IPS DF 6.9 (cell line): Measurements from ENCODE around the gene ZSWIM1.

Source experiments
- DNase-seq: peaks from one replicate; pipeline ENCODE4 v3.0.0-alpha.2; 2013; ENCODE audit warnings: low read depth, low spot score
- H3K27ac ChIP-seq: one replicate; pipeline ENCODE4 v1.5.1; 2013; ENCODE audit warnings: low read length, control low read depth
- H3K27me3 ChIP-seq: 2 replicates; pipeline ENCODE4 v1.6.1; 2013; ENCODE audit warnings: mild to moderate bottlenecking, low read length; ENCODE audit not compliant: control insufficient read depth, insufficient read depth
- H3K36me3 ChIP-seq: 2 replicates; pipeline ENCODE4 v1.6.1; 2013; ENCODE audit warnings: low read length; ENCODE audit not compliant: control insufficient read depth, insufficient read depth
- H3K4me1 ChIP-seq: 2 replicates; pipeline ENCODE4 v1.6.1; 2013; ENCODE audit warnings: low read length; ENCODE audit not compliant: control insufficient read depth, insufficient read depth
- H3K4me3 ChIP-seq: 2 replicates; pipeline ENCODE4 v1.5.1; 2013; ENCODE audit warnings: mild to moderate bottlenecking, low read length
- H3K9me3 ChIP-seq: 2 replicates; pipeline ENCODE4 v1.6.1; 2013; ENCODE audit warnings: low read length, inconsistent platforms; ENCODE audit not compliant: control insufficient read depth, insufficient read depth
- WGBS: extraction: QIAGEN DNeasy Blood & Tissue Kit; methylation state at CpG from one replicate; pipeline ENCODE4 v1.1.7; 2013; ENCODE audit warnings: mixed read lengths, missing lambda C conversion rate; ENCODE audit not compliant: insufficient read length, insufficient coverage; 5-methylcytosine and 5-hydroxymethylcytosine counted together

Gene ZSWIM1

DNA sequence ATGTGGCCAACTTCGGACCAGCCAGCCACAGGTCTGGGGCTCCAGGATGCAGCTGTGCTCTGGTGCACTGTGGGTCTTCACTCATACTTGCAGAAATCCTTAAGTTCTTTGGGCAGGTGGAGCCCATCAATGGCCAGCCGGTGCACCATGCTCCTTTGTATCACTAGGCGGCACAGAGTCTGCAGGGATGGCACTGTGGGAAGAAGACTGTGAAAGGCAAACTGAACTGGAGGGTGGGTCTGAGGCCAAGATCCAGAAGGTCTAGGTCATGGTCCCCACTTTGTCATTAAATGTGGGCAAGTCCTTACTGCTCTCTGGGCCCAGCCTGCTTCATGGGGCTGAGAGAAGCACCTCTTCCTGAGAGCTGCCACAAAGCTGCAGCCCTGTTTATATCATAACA lies 7.7 kb downstream of the ZSWIM1 start:
- Histone ChIP-seq H3K27ac (no peak overlapping the region), H3K27me3 (no peaks in the 10 kb centered on the region), H3K9me3 (no peaks in the 10 kb centered on the region), H3K36me3 (peaks cover 4% of the 10 kb centered on the region), H3K4me1 (no peaks in the 10 kb centered on the region), H3K4me3 (no peak overlapping the region)
- DNase-seq, result no peak
- no CpG with 5 or more reads among the region's 3 CpGs for WGBS

DNA sequence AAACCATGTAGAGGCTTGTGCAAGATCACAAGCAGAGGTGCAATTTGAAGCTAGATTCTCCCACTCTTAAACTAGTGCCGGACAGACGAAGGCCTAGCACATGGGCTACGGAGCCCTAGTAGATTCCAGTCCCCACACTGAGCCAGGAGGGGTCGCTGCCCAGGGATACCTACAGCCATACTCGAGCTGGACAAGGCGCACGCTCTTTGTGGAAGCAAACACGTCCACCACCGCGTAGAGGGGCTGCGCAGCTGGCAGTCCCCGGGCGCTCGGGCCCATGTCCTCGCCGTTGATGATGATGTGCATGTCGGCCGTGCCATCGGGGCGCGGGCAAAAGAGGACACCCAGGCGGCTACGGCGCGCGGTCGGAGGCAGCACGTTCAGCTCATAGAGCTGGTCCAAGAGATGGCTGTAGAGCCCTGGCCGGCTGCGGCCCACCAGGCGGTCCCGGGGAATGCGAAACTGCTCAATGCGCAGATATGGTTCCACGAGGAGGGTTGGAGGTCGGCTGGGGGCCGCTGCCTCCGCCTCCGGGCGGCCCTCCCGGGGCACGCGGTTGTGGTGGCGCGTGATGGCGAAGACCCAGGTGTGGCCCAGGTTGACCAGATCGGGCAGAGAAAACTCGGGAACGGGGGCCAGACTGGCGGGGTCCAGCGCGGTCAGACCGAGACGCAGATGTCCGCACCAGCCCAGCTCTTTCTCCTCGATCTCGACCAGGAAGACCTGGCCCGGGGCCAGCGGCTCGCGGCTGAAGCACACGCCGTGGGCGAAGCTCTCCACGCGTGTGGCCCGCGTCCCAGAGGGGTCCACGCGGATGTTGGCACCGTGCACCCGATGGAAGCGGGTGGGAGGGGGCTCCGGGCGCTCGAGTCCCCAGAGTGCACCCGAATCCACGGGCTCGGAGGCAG lies 9.3 kb downstream of the ZSWIM1 start:
- Histone ChIP-seq H3K27me3 (no peaks in the 10 kb centered on the region), H3K36me3 (0 out of 2 replicates have a peak, but pooled peaks cover 4% of the 10 kb centered on the region), H3K4me1 (no peaks in the 10 kb centered on the region), H3K4me3 (peak overlapping the region; percentile 66; the same call in 1 of the 2 replicates), H3K27ac (no peak overlapping the region), H3K9me3 (no peaks in the 10 kb centered on the region)
- peak; percentile 80 for DNase-seq
- whole genome bisulfite sequencing, result no CpG with 5 or more reads among the region's 79 CpGs

DNA sequence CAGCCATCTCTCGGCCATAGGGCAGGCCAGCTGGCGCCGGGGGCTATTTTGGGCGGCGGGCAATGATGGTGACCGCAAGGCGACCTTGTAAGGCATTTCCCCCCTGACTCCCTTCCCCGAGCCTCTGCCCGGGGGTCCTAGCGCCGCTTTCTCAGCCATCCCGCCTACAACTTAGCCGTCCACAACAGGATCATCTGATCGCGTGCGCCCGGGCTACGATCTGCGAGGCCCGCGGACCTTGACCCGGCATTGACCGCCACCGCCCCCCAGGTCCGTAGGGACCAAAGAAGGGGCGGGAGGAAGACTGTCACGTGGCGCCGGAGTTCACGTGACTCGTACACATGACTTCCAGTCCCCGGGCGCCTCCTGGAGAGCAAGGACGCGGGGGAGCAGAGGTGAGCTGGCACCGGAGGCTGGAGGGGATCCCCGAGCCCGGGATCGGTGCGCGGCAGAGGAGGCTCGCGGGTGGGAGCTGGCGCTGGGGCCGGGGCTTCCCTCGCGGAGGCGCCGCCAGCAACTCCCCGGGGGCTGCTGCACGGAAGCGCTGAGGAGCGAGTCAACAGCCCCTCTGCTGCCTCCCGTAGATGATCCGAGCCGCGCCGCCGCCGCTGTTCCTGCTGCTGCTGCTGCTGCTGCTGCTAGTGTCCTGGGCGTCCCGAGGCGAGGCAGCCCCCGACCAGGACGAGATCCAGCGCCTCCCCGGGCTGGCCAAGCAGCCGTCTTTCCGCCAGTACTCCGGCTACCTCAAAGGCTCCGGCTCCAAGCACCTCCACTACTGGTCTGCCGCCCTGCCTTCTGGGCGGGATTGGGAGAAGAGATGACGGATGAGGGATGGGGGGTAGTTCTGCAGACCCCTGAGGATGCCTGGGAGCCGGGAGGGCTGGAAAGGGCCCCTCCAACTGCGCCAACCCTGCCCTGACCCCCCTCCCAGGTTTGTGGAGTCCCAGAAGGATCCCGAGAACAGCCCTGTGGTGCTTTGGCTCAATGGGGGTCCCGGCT lies 10.3 kb downstream of the ZSWIM1 start, which contains the start of the genes CTSA and NEURL2:
CTSA (plus strand) TSS at position 351 of the 999 bp plus-strand sequence; CDS start at position 585, 234 bp downstream.
NEURL2 (minus strand) TSS at position 224 of the 999 bp plus-strand sequence; CDS start at position 7, 217 bp downstream.
- no peak within 1 kb of the TSS for H3K27ac ChIP-seq
- peak within 1 kb of the TSS; percentile 66; the same call in 1 of the 2 replicates for H3K4me3 ChIP-seq
- H3K9me3 ChIP-seq, result no peaks in the 10 kb centered on the region
- DNase-seq, result peak; percentile 83
- no peaks in the 10 kb centered on the region for H3K27me3 ChIP-seq
- H3K36me3 ChIP-seq, result 0 out of 2 replicates have a peak, but pooled peaks cover 4% of the 10 kb centered on the region
- WGBS, result no CpG with 5 or more reads among the region's 78 CpGs
- H3K4me1 ChIP-seq, result no peaks in the 10 kb centered on the region

DNA sequence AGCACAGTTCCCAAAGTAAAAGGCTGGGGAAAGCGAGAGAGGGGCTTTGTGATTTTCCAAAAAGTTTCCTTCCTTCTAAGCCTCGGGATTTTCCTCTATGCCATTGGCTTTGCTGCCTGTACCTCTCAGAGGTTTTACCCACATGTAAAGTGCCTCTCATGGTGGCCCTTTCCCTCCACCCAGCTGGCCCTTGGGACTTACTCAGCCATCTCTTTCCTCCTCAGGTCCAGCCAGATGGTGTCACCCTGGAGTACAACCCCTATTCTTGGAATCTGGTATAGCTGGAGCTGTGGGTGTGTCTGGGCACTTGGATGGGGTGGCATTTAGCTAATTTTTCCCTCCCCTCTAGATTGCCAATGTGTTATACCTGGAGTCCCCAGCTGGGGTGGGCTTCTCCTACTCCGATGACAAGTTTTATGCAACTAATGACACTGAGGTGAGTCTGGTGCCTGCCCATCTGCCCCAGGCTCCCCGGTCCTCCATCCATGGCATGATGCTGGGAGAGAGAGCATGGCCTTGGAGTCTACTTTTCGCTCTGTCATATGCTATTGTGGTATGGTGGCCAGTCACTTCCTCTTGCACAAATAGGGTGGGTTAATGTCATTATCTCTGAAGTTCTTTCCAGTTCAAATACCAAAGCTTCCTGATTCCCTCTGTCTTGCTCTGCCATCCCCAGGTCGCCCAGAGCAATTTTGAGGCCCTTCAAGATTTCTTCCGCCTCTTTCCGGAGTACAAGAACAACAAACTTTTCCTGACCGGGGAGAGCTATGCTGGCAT lies 11.2 kb downstream of the ZSWIM1 start:
- Histone ChIP-seq H3K36me3 (0 out of 2 replicates have a peak, but pooled peaks cover 4% of the 10 kb centered on the region), H3K4me3 (peak overlapping the region; percentile 66; the same call in 1 of the 2 replicates), H3K27me3 (no peaks in the 10 kb centered on the region), H3K27ac (no peak overlapping the region), H3K9me3 (no peaks in the 10 kb centered on the region), H3K4me1 (no peaks in the 10 kb centered on the region)
- DNase-seq, result no peak
- no CpG with 5 or more reads among the region's 9 CpGs for WGBS

DNA sequence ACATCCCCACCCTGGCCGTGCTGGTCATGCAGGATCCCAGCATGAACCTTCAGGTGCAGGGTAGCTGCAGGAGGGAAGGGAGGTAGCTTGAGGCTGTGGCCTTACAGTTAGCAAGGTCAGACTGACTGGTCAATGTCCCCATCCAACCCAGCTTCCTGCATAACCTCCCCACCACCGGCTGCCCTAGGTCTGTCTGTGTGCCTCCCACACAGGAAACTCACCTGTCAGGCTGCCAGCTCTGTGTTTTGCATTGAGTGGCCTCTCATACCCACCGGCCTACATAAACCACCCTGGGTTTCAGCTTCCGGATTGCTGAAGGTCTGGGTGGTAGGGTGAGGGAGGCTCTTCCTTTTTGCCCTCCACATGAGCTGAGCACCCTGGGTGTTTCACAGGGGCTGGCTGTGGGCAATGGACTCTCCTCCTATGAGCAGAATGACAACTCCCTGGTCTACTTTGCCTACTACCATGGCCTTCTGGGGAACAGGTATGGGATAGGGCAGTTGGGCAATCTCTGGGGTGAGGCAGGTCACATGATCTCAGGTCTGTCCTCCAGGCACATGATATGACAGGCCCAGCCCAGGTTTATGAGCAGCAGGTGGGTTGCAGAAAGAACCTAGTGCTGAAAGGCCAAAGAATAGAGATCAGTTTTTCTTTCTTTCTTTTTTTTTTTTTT lies 11.9 kb downstream of the ZSWIM1 start:
- 0 out of 2 replicates have a peak, but pooled peaks cover 4% of the 10 kb centered on the region for H3K36me3 ChIP-seq
- H3K4me3 ChIP-seq, result no peak overlapping the region
- WGBS, result no CpG with 5 or more reads among the region's 4 CpGs

DNA sequence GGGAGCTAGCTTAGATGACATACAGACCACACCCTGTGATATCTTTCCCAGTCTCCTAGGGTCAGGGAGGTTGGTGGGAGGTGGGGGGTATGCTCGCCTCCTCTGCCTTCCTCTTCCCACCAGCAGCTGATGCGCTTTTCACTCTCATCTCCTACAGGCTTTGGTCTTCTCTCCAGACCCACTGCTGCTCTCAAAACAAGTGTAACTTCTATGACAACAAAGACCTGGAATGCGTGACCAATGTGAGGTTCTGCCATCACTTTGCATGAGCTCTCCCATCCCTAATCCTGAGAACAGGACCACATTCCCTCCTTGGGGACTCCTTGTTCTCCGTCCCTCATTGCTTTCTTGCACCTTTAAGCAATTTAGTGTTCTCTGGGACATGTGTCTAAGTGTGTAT lies 12.8 kb downstream of the ZSWIM1 start:
- H3K27me3 ChIP-seq, result no peaks in the 10 kb centered on the region
- no peaks in the 10 kb centered on the region for H3K4me1 ChIP-seq
- H3K27ac ChIP-seq, result no peak overlapping the region
- no peaks in the 10 kb centered on the region for H3K9me3 ChIP-seq
- DNase-seq, result no peak
- H3K36me3 ChIP-seq, result peaks cover 4% of the 10 kb centered on the region; the same call in 1 of the 2 replicates
- WGBS, result no CpG with 5 or more reads among the region's 4 CpGs
- no peak overlapping the region for H3K4me3 ChIP-seq

More for the DNA sequence above, 11.9 kb downstream of the ZSWIM1 start:
- no peaks in the 10 kb centered on the region for H3K27me3 ChIP-seq
- no peaks in the 10 kb centered on the region for H3K9me3 ChIP-seq
- DNase-seq, result no peak
- H3K4me1 ChIP-seq, result no peaks in the 10 kb centered on the region
- no peak overlapping the region for H3K27ac ChIP-seq

DNA sequence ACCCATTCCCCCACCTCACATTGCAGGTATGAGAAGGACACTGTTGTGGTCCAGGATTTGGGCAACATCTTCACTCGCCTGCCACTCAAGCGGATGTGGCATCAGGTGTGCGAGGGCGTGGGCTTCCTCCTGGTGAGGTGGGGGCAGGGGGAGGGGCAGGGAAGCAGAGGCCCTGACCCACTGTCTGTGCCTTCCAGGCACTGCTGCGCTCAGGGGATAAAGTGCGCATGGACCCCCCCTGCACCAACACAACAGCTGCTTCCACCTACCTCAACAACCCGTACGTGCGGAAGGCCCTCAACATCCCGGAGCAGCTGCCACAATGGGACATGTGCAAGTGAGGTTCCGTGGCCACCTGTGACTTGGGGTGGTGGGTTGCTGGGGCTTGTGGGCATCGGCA lies 13.8 kb downstream of the ZSWIM1 start:
- H3K27me3 ChIP-seq, result no peaks in the 10 kb centered on the region
- H3K4me3 ChIP-seq, result no peak overlapping the region
- H3K36me3 ChIP-seq, result peaks cover 7% of the 10 kb centered on the region; the same call in 1 of the 2 replicates
- no peaks in the 10 kb centered on the region for H3K4me1 ChIP-seq
- H3K27ac ChIP-seq, result no peak overlapping the region
- DNase-seq, result no peak
- no CpG with 5 or more reads among the region's 12 CpGs for WGBS
- H3K9me3 ChIP-seq, result no peaks in the 10 kb centered on the region

DNA sequence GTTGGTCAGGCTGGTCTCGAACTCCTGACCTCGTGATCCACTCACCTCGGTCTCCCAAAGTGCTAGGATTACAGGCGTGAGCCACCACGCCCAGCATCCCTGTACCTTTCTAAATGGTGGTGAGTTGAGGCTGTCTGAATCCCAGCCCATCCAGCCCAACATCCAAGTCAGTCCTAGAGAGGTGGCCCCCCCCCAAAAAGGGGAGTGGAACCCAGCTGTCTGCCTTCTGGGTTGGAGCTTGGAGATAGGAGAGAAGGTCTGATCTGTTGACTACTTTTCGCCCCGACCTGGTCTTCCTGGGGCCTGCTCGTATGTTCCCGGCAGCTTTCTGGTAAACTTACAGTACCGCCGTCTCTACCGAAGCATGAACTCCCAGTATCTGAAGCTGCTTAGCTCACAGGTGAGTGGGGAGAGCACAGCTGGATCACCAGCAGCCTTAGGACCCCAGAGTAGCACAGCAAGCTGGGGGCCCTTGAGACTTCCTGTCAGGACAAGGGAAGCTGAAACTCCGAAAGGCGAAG lies 15.7 kb downstream of the ZSWIM1 start:
- no CpG with 5 or more reads among the region's 14 CpGs for WGBS
- H3K4me1 ChIP-seq, result no peaks in the 10 kb centered on the region
- H3K4me3 ChIP-seq, result no peak overlapping the region
- DNase-seq, result no peak
- H3K9me3 ChIP-seq, result no peaks in the 10 kb centered on the region
- no peak overlapping the region for H3K27ac ChIP-seq
- H3K36me3 ChIP-seq, result peaks cover 10% of the 10 kb centered on the region; the same call in 1 of the 2 replicates
- H3K27me3 ChIP-seq, result no peaks in the 10 kb centered on the region

DNA sequence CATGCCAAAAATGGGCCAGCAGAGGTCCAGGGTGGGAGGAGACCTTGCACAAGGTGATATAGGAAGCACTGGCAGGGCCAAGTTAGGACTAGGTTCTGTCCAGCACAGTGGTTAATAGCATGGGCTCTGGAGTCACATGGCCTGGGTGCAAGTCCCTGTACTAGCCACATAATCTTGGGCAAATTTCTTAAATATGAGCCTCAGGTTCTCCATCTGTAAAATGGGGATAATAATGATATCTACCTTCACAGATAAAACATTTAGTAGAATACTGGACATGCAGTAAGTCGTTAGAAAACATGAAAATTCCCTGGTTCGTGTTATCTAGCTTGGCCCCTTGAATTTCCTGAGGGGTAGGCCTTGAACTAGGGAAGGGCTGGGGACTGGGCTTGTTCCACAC lies 16.3 kb downstream of the ZSWIM1 start:
- Histone ChIP-seq H3K27me3 (no peaks in the 10 kb centered on the region), H3K9me3 (no peaks in the 10 kb centered on the region), H3K4me3 (no peak overlapping the region), H3K27ac (no peak overlapping the region), H3K4me1 (no peaks in the 10 kb centered on the region), H3K36me3 (peaks cover 14% of the 10 kb centered on the region)
- DNase-seq, result no peak
- WGBS, result no CpG with 5 or more reads among the region's 2 CpGs
